CD14-positive monocyte (primary cell): Measurements from ENCODE around the gene ERMAP. TPM values are rescaled to one million over a fixed set of nuclear protein-coding genes. Genes with fewer than 3 reads are reported as not detected.

Source experiments
- DNase-seq, 3 donors: peaks; one replicate each; pipeline ENCODE4 v3.0.0-alpha.2; 2011 to 2022
- H2AFZ ChIP-seq: 2 replicates; pipeline ENCODE4 v1.6.0; 2012; ENCODE audit warnings: mild to moderate bottlenecking, low read depth, low read length, inconsistent platforms; ENCODE audit not compliant: insufficient read depth, poor library complexity, severe bottlenecking
- H3K27ac ChIP-seq, 2 donors: 1 replicate in 1 of 2; 2 replicates in 1 of 2; pipeline ENCODE4 v1.5.1; 2012 to 2013; ENCODE audit warnings: low read length in 2 of 2, control low read depth in 1 of 2, inconsistent platforms in 1 of 2, low read depth in 1 of 2, mild to moderate bottlenecking in 1 of 2
- H3K27me3 ChIP-seq, 2 donors: one replicate each; pipeline versions ENCODE4 v1.6.0 to v1.6.1; 2011 to 2013; ENCODE audit warnings: low read length in 2 of 2; ENCODE audit not compliant: control insufficient read depth in 2 of 2, insufficient read depth in 2 of 2
- H3K36me3 ChIP-seq, 2 donors: replicated peaks in 1 of 2; 1 replicate in 1 of 2; 2 replicates in 1 of 2; pipeline versions ENCODE4 v1.5.1 to v1.6.1; 2012 to 2013; ENCODE audit warnings: low read length in 2 of 2, control low read depth in 1 of 2, inconsistent platforms in 1 of 2, mild to moderate bottlenecking in 1 of 2; ENCODE audit not compliant: insufficient read depth in 2 of 2, control insufficient read depth in 1 of 2
- H3K4me1 ChIP-seq, 2 donors: 1 replicate in 1 of 2; 2 replicates in 1 of 2; pipeline versions ENCODE4 v1.5.1 to v1.6.1; 2012 to 2013; ENCODE audit warnings: low read length in 2 of 2, control low read depth in 1 of 2, inconsistent platforms in 1 of 2, mild to moderate bottlenecking in 1 of 2, moderate library complexity in 1 of 2; ENCODE audit not compliant: insufficient read depth in 2 of 2, control insufficient read depth in 1 of 2
- H3K4me2 ChIP-seq: replicated peaks from 2 replicates; pipeline ENCODE3; 2012; ENCODE audit warnings: low read length, moderate library complexity, mild to moderate bottlenecking; ENCODE audit not compliant: poor library complexity, severe bottlenecking; ENCODE audit errors: extremely low read depth
- H3K4me3 ChIP-seq, 3 experiments: fragments of 200-600 bp in 1 of 3; sonication (generic) in 1 of 3; replicated peaks in 1 of 3; 1 replicate in 2 of 3; 2 replicates in 1 of 3; pipeline ENCODE4 v1.5.1; 2011 to 2013; ENCODE audit warnings: low read length in 3 of 3, mild to moderate bottlenecking in 3 of 3, control low read depth in 2 of 3, low read depth in 2 of 3, inconsistent platforms in 1 of 3, moderate library complexity in 1 of 3
- H3K79me2 ChIP-seq: 2 replicates; pipeline ENCODE4 v1.6.0; 2012; ENCODE audit warnings: mild to moderate bottlenecking, control low read depth, inconsistent platforms, low read length, moderate library complexity; ENCODE audit not compliant: insufficient read depth
- H3K9ac ChIP-seq: 2 replicates; pipeline ENCODE4 v1.6.0; 2017; ENCODE audit warnings: low read length, mild to moderate bottlenecking; ENCODE audit not compliant: insufficient read depth, poor library complexity, severe bottlenecking
- H3K9me3 ChIP-seq, 2 donors: replicated peaks in 1 of 2; 1 replicate in 1 of 2; 2 replicates in 1 of 2; pipeline versions ENCODE4 v1.5.1 to v1.6.1; 2012 to 2013; ENCODE audit warnings: low read length in 2 of 2, control low read depth in 1 of 2; ENCODE audit not compliant: control insufficient read depth in 1 of 2, insufficient read depth in 1 of 2
- H4K20me1 ChIP-seq: 2 replicates; pipeline ENCODE4 v1.6.0; 2012; ENCODE audit warnings: mild to moderate bottlenecking, low read length, control low read depth, moderate library complexity; ENCODE audit not compliant: insufficient read depth
- H3K27ac Mint-ChIP-seq, 7 donors: one replicate each; pipeline ENCODE4 v1.8.0; 2020; ENCODE audit warnings: mild to moderate bottlenecking in 7 of 7, mixed read lengths in 7 of 7, moderate library complexity in 6 of 7, inconsistent platforms in 2 of 7
- H3K27me3 Mint-ChIP-seq, 3 donors: one replicate each; pipeline ENCODE4 v1.8.0; 2021 to 2022; ENCODE audit warnings: low read depth in 3 of 3, mild to moderate bottlenecking in 3 of 3, mixed read lengths in 3 of 3, moderate library complexity in 3 of 3, inconsistent platforms in 1 of 3
- H3K36me3 Mint-ChIP-seq, 2 donors: one replicate each; pipeline ENCODE4 v1.8.0; 2020; ENCODE audit warnings: mixed read lengths in 2 of 2, inconsistent platforms in 1 of 2, mild to moderate bottlenecking in 1 of 2
- H3K4me1 Mint-ChIP-seq: one replicate; pipeline ENCODE4 v1.8.0; 2020; ENCODE audit warnings: mild to moderate bottlenecking, mixed read lengths
- H3K4me3 Mint-ChIP-seq, 2 donors: one replicate each; pipeline ENCODE4 v1.8.0; 2020; ENCODE audit warnings: mild to moderate bottlenecking in 2 of 2, mixed read lengths in 2 of 2, moderate library complexity in 1 of 2
- H3K9me3 Mint-ChIP-seq, 7 donors: one replicate each; pipeline ENCODE4 v1.8.0; 2020 to 2022; ENCODE audit warnings: mixed read lengths in 7 of 7, mild to moderate bottlenecking in 6 of 7, moderate library complexity in 6 of 7, inconsistent platforms in 2 of 7
- WGBS: methylation state at CpG from one replicate; pipeline ENCODE4 v1.1.5; 2013; ENCODE audit warnings: missing lambda C conversion rate; ENCODE audit not compliant: insufficient coverage; 5-methylcytosine and 5-hydroxymethylcytosine counted together
- intact Hi-C, 2 donors: fragments of 100-400 bp; cut with micrococcal nuclease; formaldehyde crosslinking; loops; one replicate each; pipeline versions ENCODE4 v1.15.0 to v1.15.1; 2023
- polyA plus RNA-seq, 3 donors: library from polyadenylated mRNA; depleted of rRNA in 1 of 3; unstranded in 2 of 3; stranded (reverse) in 1 of 3; fragments of 300-500 nt in 2 of 3; fragments of >200 nt in 1 of 3; fragmentation: Illumina TruSeq in 2 of 3; gene quantifications; 1 replicate in 2 of 3; 2 replicates in 1 of 3; pipeline ENCODE4 v1.2.3, GENCODE V29; 2012 to 2021
- TF ChIP-seq, protein P1 (sequence below): fragments of 200-600 bp; IDR thresholded peaks from one replicate; pipeline ENCODE4 v1.8.0; 2022; ENCODE audit warnings: antibody characterized with exemption, mild to moderate bottlenecking

The ERMAP gene
- polyA plus RNA-seq, 3 donors = 6.0 to 22.7 (median 8.4) TPM

DNA sequence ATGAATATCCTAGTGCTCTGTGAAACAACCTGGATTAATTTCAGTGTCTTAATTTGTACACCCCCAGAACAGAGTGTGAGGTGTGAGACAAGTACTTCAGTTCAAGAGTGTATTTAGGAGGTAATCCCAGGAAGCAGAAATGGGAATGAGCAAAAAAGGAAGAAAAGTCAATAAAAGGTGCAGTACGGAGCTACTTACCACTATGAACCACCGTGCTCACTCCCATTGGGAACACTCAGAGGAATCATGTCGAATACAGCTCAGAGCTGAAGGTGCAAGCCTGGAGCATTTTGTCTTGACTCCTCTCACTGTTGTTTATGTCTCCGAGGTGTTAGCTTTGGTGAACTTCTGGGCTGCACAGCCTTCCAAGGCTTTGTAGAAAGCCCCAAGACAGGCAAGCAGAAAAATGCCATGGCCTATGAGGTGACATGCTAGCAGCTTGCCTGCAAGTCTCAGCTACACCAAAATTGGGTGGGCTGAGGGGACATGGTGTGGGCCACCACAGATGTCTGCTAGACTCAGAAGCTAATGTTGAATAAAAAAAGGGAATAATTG lies 7.6 kb downstream of the ERMAP start:
- WGBS = 93% methylated on average over 2 of the region's 4 CpGs
- Mint-ChIP-seq H3K27me3 (peaks cover 0 to 2% (median 0%) of the 10 kb centered on the region in 3 donors), H3K27ac (no peak overlapping the region), H3K36me3 (peaks cover 32 to 45% of the 10 kb centered on the region in 2 donors), H3K4me1 (peaks cover 21% of the 10 kb centered on the region), H3K9me3 (no peaks in the 10 kb centered on the region), H3K4me3 (no peak overlapping the region)
- no peaks in the 10 kb centered on the region for H3K27me3 ChIP-seq
- no peak overlapping the region for H3K9ac ChIP-seq
- TF ChIP-seq, protein P1, sequence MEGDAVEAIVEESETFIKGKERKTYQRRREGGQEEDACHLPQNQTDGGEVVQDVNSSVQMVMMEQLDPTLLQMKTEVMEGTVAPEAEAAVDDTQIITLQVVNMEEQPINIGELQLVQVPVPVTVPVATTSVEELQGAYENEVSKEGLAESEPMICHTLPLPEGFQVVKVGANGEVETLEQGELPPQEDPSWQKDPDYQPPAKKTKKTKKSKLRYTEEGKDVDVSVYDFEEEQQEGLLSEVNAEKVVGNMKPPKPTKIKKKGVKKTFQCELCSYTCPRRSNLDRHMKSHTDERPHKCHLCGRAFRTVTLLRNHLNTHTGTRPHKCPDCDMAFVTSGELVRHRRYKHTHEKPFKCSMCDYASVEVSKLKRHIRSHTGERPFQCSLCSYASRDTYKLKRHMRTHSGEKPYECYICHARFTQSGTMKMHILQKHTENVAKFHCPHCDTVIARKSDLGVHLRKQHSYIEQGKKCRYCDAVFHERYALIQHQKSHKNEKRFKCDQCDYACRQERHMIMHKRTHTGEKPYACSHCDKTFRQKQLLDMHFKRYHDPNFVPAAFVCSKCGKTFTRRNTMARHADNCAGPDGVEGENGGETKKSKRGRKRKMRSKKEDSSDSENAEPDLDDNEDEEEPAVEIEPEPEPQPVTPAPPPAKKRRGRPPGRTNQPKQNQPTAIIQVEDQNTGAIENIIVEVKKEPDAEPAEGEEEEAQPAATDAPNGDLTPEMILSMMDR = no peak
- intact Hi-C loops = no loop called here
- peaks cover 8 to 41% of the 10 kb centered on the region in 2 donors for H3K36me3 ChIP-seq
- no peak overlapping the region for H2AFZ ChIP-seq
- no peak for DNase-seq
- no peaks in the 10 kb centered on the region for H3K9me3 ChIP-seq
- H3K4me3 ChIP-seq = no peak overlapping the region
- no peak overlapping the region for H3K4me2 ChIP-seq
- H3K79me2 ChIP-seq = peaks cover 19% of the 10 kb centered on the region
- H4K20me1 ChIP-seq = peaks cover 15% of the 10 kb centered on the region
- H3K27ac ChIP-seq = no peak overlapping the region
- peaks cover 4 to 15% of the 10 kb centered on the region in 2 donors for H3K4me1 ChIP-seq

DNA sequence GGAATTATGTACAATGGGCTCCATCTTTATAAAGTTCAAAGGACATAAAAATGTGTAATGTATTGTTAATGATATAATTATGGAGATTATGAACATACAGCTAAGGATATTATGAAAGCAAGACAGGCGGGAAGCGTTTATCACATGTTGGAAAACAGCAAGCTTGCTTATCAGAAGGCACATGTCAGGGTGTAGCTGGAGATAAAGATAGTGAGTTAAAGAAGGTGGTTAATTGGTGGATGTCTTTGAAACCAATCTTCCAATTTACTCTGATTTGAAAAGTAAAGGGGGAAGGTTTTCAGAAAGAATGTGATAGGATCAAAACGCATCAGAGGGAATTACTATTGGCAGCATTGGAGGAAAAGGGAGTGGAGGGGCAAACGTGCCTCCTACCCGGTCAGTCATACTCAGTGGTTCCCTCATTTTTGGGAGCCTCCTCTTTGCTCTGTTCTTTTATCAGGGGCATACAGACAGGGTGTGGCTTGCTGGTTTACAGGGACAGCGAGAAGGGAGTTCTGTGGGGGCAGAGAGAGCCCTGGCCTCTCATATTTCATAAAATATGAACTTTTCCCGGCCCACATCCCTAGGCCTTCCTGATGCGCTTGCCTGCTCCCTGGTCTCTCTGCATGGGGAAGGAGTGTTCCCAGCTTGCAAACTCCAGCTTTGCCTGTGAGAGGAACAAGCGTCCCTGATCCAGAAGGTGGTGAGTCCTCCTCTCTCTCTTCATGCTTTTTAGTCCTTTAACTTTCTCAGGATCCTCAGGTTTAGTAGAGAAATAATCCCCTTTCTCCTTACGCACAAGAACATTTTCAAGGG lies 8.3 kb downstream of the ERMAP start:
- H3K27ac Mint-ChIP-seq = no peak overlapping the region
- TF ChIP-seq, protein P1 = no peak

More for the DNA sequence above, 8.3 kb downstream of the ERMAP start:
- Histone ChIP-seq H3K4me2 (no peak overlapping the region), H4K20me1 (peaks cover 11% of the 10 kb centered on the region), H3K79me2 (peaks cover 12% of the 10 kb centered on the region), H3K9me3 (no peaks in the 10 kb centered on the region), H2AFZ (no peak overlapping the region), H3K27me3 (no peaks in the 10 kb centered on the region), H3K4me3 (no peak overlapping the region), H3K27ac (no peak overlapping the region), H3K4me1 (peaks cover 4 to 15% of the 10 kb centered on the region in 2 donors), H3K9ac (no peak overlapping the region), H3K36me3 (peaks cover 13 to 48% of the 10 kb centered on the region in 2 donors)
- H3K36me3 Mint-ChIP-seq = peaks cover 33 to 44% of the 10 kb centered on the region in 2 donors
- H3K9me3 Mint-ChIP-seq = no peaks in the 10 kb centered on the region
- H3K4me3 Mint-ChIP-seq = no peak overlapping the region
- 83% methylated on average over 3 of the region's 10 CpGs for WGBS
- peaks cover 16% of the 10 kb centered on the region for H3K4me1 Mint-ChIP-seq
- intact Hi-C loops = no loop called here
- H3K27me3 Mint-ChIP-seq = peaks cover 0 to 2% (median 0%) of the 10 kb centered on the region in 3 donors
- no peak for DNase-seq
